NB4 (cell line): ENCODE measurements around the gene HDAC7.

Experiments used
- CTCF ChIP-seq: IDR thresholded peaks from one replicate; pipeline ENCODE4 v1.5.1; 2012; ENCODE audit warnings: low read depth, low read length
- MYC ChIP-seq: IDR thresholded peaks from 2 replicates; pipeline ENCODE4 v1.6.1; 2011; ENCODE audit warnings: low read depth, low read length
- POLR2A ChIP-seq: IDR thresholded peaks from 2 replicates; pipeline ENCODE4 v1.6.1; 2011; ENCODE audit warnings: mild to moderate bottlenecking; ENCODE audit not compliant: insufficient read length; ENCODE audit errors: extremely low read depth
- TF ChIP-seq, protein P1 (sequence below): IDR thresholded peaks from 2 replicates; pipeline ENCODE4 v1.6.1; 2011; ENCODE audit warnings: low read depth, low read length

GRCh38 chr12:47783024-47783755 lies 36.5 kb downstream of the HDAC7 start:
- TF ChIP-seq CTCF (no peak), POLR2A (no peak), MYC (no peak)
- TF ChIP-seq, protein P1, sequence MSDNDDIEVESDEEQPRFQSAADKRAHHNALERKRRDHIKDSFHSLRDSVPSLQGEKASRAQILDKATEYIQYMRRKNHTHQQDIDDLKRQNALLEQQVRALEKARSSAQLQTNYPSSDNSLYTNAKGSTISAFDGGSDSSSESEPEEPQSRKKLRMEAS: no peak
